ENCODE measurements around the gene AFAP1L1. TPM values are rescaled to one million over a fixed set of nuclear protein-coding genes. Genes with fewer than 3 reads are reported as not detected.

The AFAP1L1 gene
- total and polyA plus RNA-seq, 10 of the 15 experiments (the other 5 are each of a cell fraction or from before 2014, with no cell fraction given) = 0.11 TPM; not detected in 9

- POLR2A ChIA-PET = no interaction called here
- DNase-seq (ENCODE audit: low read depth, low spot score) = no peak
- RAD21 ChIA-PET (ENCODE audit: unreplicated experiment) = interaction anchor here (0.6 kb wide), 1 partner anchor 595 kb away, joined by 3 read pairs; no protein-coding TSS in a partner anchor
- H3K4me1 ChIP-seq (ENCODE audit: control insufficient read depth, insufficient read depth, low read length) = no peaks in the 10 kb centered on the region
- H3K79me2 ChIP-seq (ENCODE audit: control insufficient read depth, insufficient read depth, low read length) = no peaks in the 10 kb centered on the region
- H3K9ac ChIP-seq (ENCODE audit: control insufficient read depth, insufficient read depth, low read length) = no peak overlapping the region
- no peak overlapping the region for H2AFZ ChIP-seq (ENCODE audit: control insufficient read depth, low read depth, low read length)
- no peak overlapping the region for H3K4me3 ChIP-seq
- CTCF ChIA-PET = interaction anchor here (0.6 to 1.5 kb wide), 5 partner anchors 43 to 1378 kb away, joined by 3 read pairs; no protein-coding TSS in a partner anchor
- WGBS (ENCODE audit: insufficient coverage, insufficient replicate concordance, low lambda C conversion rate, missing lambda C conversion rate) = 1% methylated on average over 4 of the region's 4 CpGs
- no peaks in the 10 kb centered on the region for H4K20me1 ChIP-seq (ENCODE audit: control insufficient read depth, insufficient read depth)
- BruUV-seq (replicated peaks) = no TSS peak
- in situ Hi-C loops (cut with MboI) (no loop called here), intact Hi-C loops (cut with micrococcal nuclease; ENCODE audit: unreplicated experiment) (loop anchor here (5.0 kb wide), 2 partner anchors 123 to 523 kb away; partner anchors contain the start of gene ABLIM3)
- no peak overlapping the region for H3K27ac ChIP-seq (ENCODE audit: control insufficient read depth, insufficient read depth)
- no peaks in the 10 kb centered on the region for H3K36me3 ChIP-seq (ENCODE audit: control insufficient read depth in 2 of 2, insufficient read depth in 2 of 2, low read length in 1 of 2)
- ATAC-seq = no peak
- SMC1A ChIA-PET (ENCODE audit: uncharacterized antibody, unreplicated experiment) = no interaction called here
- H3K27me3 ChIP-seq (replicated peaks in 1 of 2; ENCODE audit: control insufficient read depth in 2 of 2, insufficient read depth in 2 of 2, low read length in 1 of 2) = no peaks in the 10 kb centered on the region; a peak in 1 of 4 replicates
- TF ChIP-seq TAF1 (IDR thresholded peaks at IDR 0.05; ENCODE audit: borderline replicate concordance, low read depth, low read length) (no peak), CTCF (IDR thresholded peaks at IDR 0.05 in 2 of 3, conservative IDR thresholded peaks at IDR 0.05 in 1 of 3; ENCODE audit: control insufficient read depth in 2 of 3, extremely low read depth in 1 of 3, insufficient read depth in 1 of 3, low read depth in 3 of 3, low read length in 3 of 3) (0 out of 6 replicates have a peak, but pooled peaks of 2 of the 3 experiments have one; percentile 1 to 4)
- H3K9me3 ChIP-seq (replicated peaks; ENCODE audit: control insufficient read depth, insufficient read depth, low read length) = peaks cover 3% of the 10 kb centered on the region; the same call in 2 of the 3 replicates
- no peak overlapping the region for H3K4me2 ChIP-seq (ENCODE audit: control insufficient read depth, insufficient read depth)
- no peak for FAIRE-seq
Measured at GRCh38 chr5:149265597-149265996, 6.1 kb upstream of the AFAP1L1 start.

- H3K9me3 ChIP-seq (replicated peaks; ENCODE audit: control insufficient read depth, insufficient read depth, low read length) = peaks cover 3% of the 10 kb centered on the region; the same call in 2 of the 3 replicates
- no peak for FAIRE-seq
- no peak overlapping the region for H2AFZ ChIP-seq (ENCODE audit: control insufficient read depth, low read depth, low read length)
- intact Hi-C loops (cut with micrococcal nuclease; ENCODE audit: unreplicated experiment) = loop anchor here (5.0 kb wide), 2 partner anchors 125 to 525 kb away; partner anchors contain the start of gene ABLIM3
- POLR2A ChIA-PET = no interaction called here
- no peak overlapping the region for H3K4me2 ChIP-seq (ENCODE audit: control insufficient read depth, insufficient read depth)
- no peaks in the 10 kb centered on the region for H3K4me1 ChIP-seq (ENCODE audit: control insufficient read depth, insufficient read depth, low read length)
- in situ Hi-C loops (cut with MboI) = no loop called here
- SMC1A ChIA-PET (ENCODE audit: uncharacterized antibody, unreplicated experiment) = no interaction called here
- H4K20me1 ChIP-seq (ENCODE audit: control insufficient read depth, insufficient read depth) = no peaks in the 10 kb centered on the region
- RAD21 ChIA-PET (ENCODE audit: unreplicated experiment) = no interaction called here
- no peak overlapping the region for H3K27ac ChIP-seq (ENCODE audit: control insufficient read depth, insufficient read depth)
- no peaks in the 10 kb centered on the region for H3K36me3 ChIP-seq (ENCODE audit: control insufficient read depth in 2 of 2, insufficient read depth in 2 of 2, low read length in 1 of 2)
- CTCF ChIA-PET = interaction anchor here (0.8 to 1.7 kb wide), 4 partner anchors 105 to 534 kb away, joined by 3 to 4 read pairs (median 4); no protein-coding TSS in a partner anchor
- H3K9ac ChIP-seq (ENCODE audit: control insufficient read depth, insufficient read depth, low read length) = no peak overlapping the region
- H3K79me2 ChIP-seq (ENCODE audit: control insufficient read depth, insufficient read depth, low read length) = no peaks in the 10 kb centered on the region
- H3K27me3 ChIP-seq (replicated peaks in 1 of 2; ENCODE audit: control insufficient read depth in 2 of 2, insufficient read depth in 2 of 2, low read length in 1 of 2) = peaks cover 3 to 8% of the 10 kb centered on the region in 2 experiments
- ATAC-seq = no peak
- DNase-seq (ENCODE audit: low read depth, low spot score) = no peak
- H3K4me3 ChIP-seq = no peak overlapping the region
- 24% methylated on average over 9 of the region's 9 CpGs for WGBS (ENCODE audit: insufficient coverage, insufficient replicate concordance, low lambda C conversion rate, missing lambda C conversion rate)
- BruUV-seq (replicated peaks) = no TSS peak
- TF ChIP-seq E2F4 (IDR thresholded peaks at IDR 0.05; ENCODE audit: low read depth, low read length) (no peak), NBN (IDR thresholded peaks at IDR 0.05) (no peak), SUPT20H (IDR thresholded peaks at IDR 0.05; ENCODE audit: borderline replicate concordance, control insufficient read depth, low read depth, low read length) (no peak), BRCA1 (IDR thresholded peaks at IDR 0.05; ENCODE audit: low read depth, low read length) (no peak), TCF7 (IDR thresholded peaks at IDR 0.05; ENCODE audit: borderline replicate concordance) (no peak), RELA (IDR thresholded peaks at IDR 0.05; ENCODE audit: borderline replicate concordance, partially characterized antibody) (no peak), MLLT1 (IDR thresholded peaks at IDR 0.05) (no peak), BHLHE40 (IDR thresholded peaks at IDR 0.05; ENCODE audit: borderline replicate concordance in 1 of 2, low read depth in 2 of 2, low read length in 1 of 2) (no peak)
Measured at GRCh38 chr5:149267241-149267973, 4.3 kb upstream of the AFAP1L1 start.

Data from GM12878 (cell line).